Thoracic aorta (tissue), 2 donors: ENCODE results near the gene HOXC12. TPM values are rescaled to one million over a fixed set of nuclear protein-coding genes. Genes with fewer than 3 reads are reported as not detected.

ENCODE experiments used
- ATAC-seq: fragments of 150-250 bp; one replicate; pipeline ENCODE4 v1.8.0; 2017; ENCODE audit warnings: low read depth; ENCODE audit not compliant: insufficient number of reproducible peaks, low FRiP score
- DNase-seq: peaks from one replicate; pipeline ENCODE4 v3.0.0-alpha.2; 2020; ENCODE audit warnings: low spot score
- H3K27ac ChIP-seq, 2 donors: fragments of 200-600 bp; sonication (generic); 1 replicate in 1 of 2; 2 replicates in 1 of 2; pipeline ENCODE4 v1.5.1; 2016; ENCODE audit warnings: mild to moderate bottlenecking in 2 of 2, moderate library complexity in 2 of 2
- H3K27me3 ChIP-seq: fragments of 200-600 bp; sonication (generic); replicated peaks from 2 replicates; pipeline ENCODE4 v1.6.0; 2016; ENCODE audit warnings: mild to moderate bottlenecking; ENCODE audit not compliant: insufficient read depth
- H3K36me3 ChIP-seq: fragments of 200-600 bp; sonication (generic); one replicate; pipeline ENCODE4 v1.5.1; 2016
- H3K4me1 ChIP-seq, 2 donors: fragments of 200-600 bp; sonication (generic); 1 replicate in 1 of 2; 2 replicates in 1 of 2; pipeline versions ENCODE4 v1.5.1 to v1.6.0; 2016; ENCODE audit warnings: low read depth in 2 of 2, mild to moderate bottlenecking in 1 of 2; ENCODE audit not compliant: control insufficient read depth in 1 of 2
- H3K4me3 ChIP-seq: fragments of 200-600 bp; sonication (generic); 2 replicates; pipeline ENCODE4 v1.5.1; 2016; ENCODE audit warnings: mild to moderate bottlenecking
- H3K9me3 ChIP-seq: fragments of 200-600 bp; sonication (generic); 2 replicates; pipeline ENCODE4 v1.5.1; 2016
- total RNA-seq, 2 donors: library from RNA; depleted of rRNA; stranded (reverse); fragments of >200 nt; gene quantifications; one replicate each; pipeline versions ENCODE4 v1.1.0 to v1.2.3, GENCODE V29; 2016
- TF ChIP-seq, protein P1 (sequence below): fragments of 200-600 bp; sonication (generic); IDR thresholded peaks from one replicate; pipeline ENCODE4 v1.5.1; 2019; ENCODE audit warnings: antibody characterized with exemption

The HOXC12 gene
- total RNA-seq, 2 donors from 2014 or later: not detected

DNA sequence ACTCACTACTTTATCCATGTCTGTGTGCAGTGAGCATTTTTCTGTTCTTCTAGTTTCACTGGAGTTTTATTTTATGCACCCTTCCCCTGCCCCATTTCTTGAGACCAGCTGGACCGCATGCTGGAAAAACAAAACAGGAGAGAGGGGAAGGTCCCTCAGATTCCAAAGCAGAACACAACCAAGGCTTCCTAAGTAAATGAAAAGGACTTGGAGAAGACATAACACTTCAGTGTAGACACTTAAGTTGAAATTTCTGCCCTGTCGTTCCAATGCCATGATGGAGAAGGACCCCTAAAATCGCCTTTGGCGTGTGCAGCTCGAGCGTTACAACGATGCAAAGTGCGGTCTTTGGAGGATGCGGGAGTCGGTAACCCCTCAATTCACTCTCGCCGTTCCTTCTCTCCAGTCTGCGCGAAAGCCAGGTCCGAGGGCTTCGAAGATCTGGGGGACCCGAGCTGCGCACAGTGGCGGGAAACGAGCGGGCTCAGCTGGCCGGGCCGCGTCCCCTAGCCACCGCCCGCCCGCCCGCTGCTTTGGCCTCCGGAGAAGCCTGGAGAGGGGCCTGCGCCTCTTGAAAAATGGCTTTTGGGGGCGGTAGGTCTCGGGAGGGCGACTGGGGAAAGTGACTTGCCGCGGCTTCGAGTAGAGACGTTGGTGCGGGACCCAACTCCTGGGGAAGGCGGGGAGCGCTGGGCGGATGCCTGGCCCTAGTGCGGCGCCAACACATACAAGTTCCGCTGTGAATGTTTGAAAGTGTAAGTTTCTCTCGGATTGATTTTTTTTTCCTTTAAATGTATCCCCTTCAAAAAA, 27.3 kb upstream of the HOXC12 start:
- no peak for ATAC-seq
- TF ChIP-seq, protein P1, sequence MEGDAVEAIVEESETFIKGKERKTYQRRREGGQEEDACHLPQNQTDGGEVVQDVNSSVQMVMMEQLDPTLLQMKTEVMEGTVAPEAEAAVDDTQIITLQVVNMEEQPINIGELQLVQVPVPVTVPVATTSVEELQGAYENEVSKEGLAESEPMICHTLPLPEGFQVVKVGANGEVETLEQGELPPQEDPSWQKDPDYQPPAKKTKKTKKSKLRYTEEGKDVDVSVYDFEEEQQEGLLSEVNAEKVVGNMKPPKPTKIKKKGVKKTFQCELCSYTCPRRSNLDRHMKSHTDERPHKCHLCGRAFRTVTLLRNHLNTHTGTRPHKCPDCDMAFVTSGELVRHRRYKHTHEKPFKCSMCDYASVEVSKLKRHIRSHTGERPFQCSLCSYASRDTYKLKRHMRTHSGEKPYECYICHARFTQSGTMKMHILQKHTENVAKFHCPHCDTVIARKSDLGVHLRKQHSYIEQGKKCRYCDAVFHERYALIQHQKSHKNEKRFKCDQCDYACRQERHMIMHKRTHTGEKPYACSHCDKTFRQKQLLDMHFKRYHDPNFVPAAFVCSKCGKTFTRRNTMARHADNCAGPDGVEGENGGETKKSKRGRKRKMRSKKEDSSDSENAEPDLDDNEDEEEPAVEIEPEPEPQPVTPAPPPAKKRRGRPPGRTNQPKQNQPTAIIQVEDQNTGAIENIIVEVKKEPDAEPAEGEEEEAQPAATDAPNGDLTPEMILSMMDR: no peak
- H3K27me3 ChIP-seq: peaks cover 23% of the 10 kb centered on the region

GRCh38 chr12:53928054-53928835, 26.5 kb upstream of the HOXC12 start:
- ATAC-seq (no peak), DNase-seq (no peak)
- peaks cover 23% of the 10 kb centered on the region for H3K27me3 ChIP-seq
- no peaks in the 10 kb centered on the region for H3K4me1 ChIP-seq
- H3K9me3 ChIP-seq: no peaks in the 10 kb centered on the region
- no peak overlapping the region for H3K4me3 ChIP-seq
- no peak overlapping the region for H3K27ac ChIP-seq
- no peaks in the 10 kb centered on the region for H3K36me3 ChIP-seq
- TF ChIP-seq, protein P1: no peak

More for the DNA sequence above, 27.3 kb upstream of the HOXC12 start:
- DNase-seq: no peak
- H3K9me3 ChIP-seq: no peaks in the 10 kb centered on the region
- no peaks in the 10 kb centered on the region for H3K4me1 ChIP-seq
- no peaks in the 10 kb centered on the region for H3K36me3 ChIP-seq
- no peak overlapping the region for H3K27ac ChIP-seq
- H3K4me3 ChIP-seq: no peak overlapping the region

- no peak overlapping the region for H3K4me3 ChIP-seq
- no peaks in the 10 kb centered on the region for H3K4me1 ChIP-seq
- no peak for DNase-seq
- H3K27me3 ChIP-seq: peaks cover 23% of the 10 kb centered on the region
- no peaks in the 10 kb centered on the region for H3K9me3 ChIP-seq
- ATAC-seq: no peak
- H3K36me3 ChIP-seq: no peaks in the 10 kb centered on the region
- H3K27ac ChIP-seq: no peak overlapping the region
- TF ChIP-seq, protein P1: no peak
Measured at GRCh38 chr12:53929527-53929926, 25.2 kb upstream of the HOXC12 start.

DNA sequence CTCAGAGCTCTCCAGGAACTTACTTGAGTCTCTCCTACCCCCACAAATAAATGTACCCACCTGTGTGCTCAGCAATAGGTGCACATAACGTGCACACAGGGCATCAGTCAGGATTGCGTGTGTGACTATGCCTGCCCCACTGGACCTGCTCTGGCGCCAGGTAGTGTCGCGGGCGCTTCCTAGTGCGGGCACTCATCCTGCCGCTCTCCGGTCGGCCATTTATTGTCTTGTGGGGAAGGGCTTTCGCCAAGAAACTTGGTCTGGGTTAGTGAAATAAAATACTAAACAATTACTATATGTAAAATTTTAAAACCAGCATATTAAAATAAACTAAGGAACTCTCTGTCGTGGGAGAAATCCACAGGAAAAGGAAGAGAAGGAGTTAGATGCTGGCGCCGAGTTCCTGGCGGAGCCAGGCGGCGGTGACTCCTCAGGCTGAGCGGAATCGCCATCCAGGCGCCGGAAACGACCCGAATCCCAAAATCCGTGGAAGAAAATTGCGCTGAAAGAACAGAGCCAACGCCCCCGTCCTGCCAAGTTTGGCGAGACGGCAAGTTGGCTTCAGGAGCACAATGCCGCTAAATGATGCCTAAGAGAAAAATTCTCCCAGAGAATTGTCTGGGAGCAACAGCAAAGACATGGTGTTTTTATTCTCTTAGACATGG, 24.0 kb upstream of the HOXC12 start:
- Histone ChIP-seq H3K36me3 (no peaks in the 10 kb centered on the region), H3K4me1 (peaks cover 0 to 7% of the 10 kb centered on the region in 2 donors)

More for the DNA sequence above, 24.0 kb upstream of the HOXC12 start:
- no peak overlapping the region for H3K27ac ChIP-seq
- DNase-seq (no peak), ATAC-seq (no peak)
- H3K4me3 ChIP-seq: no peak overlapping the region
- TF ChIP-seq, protein P1: no peak
- peaks cover 30% of the 10 kb centered on the region for H3K27me3 ChIP-seq
- H3K9me3 ChIP-seq: no peaks in the 10 kb centered on the region
